ENCODE measurements around the gene ZNF79.

ZNF79 gene

GRCh38 chr9:127404631-127405030, 19.6 kb upstream of the ZNF79 start:
- no peak for TF ChIP-seq CTCF (IDR thresholded peaks at IDR 0.05)
- no peak for DNase-seq (ENCODE audit: low spot score)
- Histone ChIP-seq H3K4me3 (no peak overlapping the region), H3K27ac (no peak overlapping the region)

GRCh38 chr9:127405344-127406125, 18.6 kb upstream of the ZNF79 start:
- Histone ChIP-seq H3K4me3 (no peak overlapping the region), H3K27ac (no peak overlapping the region)
- DNase-seq (ENCODE audit: low spot score): no peak
- no peak for TF ChIP-seq CTCF (IDR thresholded peaks at IDR 0.05)

GRCh38 chr9:127406799-127407491, 17.2 kb upstream of the ZNF79 start:
- Histone ChIP-seq H3K4me3 (no peak overlapping the region), H3K27ac (no peak overlapping the region)
- no peak for TF ChIP-seq CTCF (IDR thresholded peaks at IDR 0.05)
- DNase-seq (ENCODE audit: low spot score): no peak

GRCh38 chr9:127407492-127407843, 16.7 kb upstream of the ZNF79 start:
- H3K27ac ChIP-seq: no peak overlapping the region
- no peak overlapping the region for H3K4me3 ChIP-seq
- DNase-seq (ENCODE audit: low spot score): no peak
- TF ChIP-seq CTCF (IDR thresholded peaks at IDR 0.05): no peak

GRCh38 chr9:127411122-127411521, 13.1 kb upstream of the ZNF79 start:
- DNase-seq (ENCODE audit: low spot score): no peak
- Histone ChIP-seq H3K4me3 (no peak overlapping the region), H3K27ac (peak overlapping the region in 1 of 2 donors; percentile 62)
- TF ChIP-seq CTCF (IDR thresholded peaks at IDR 0.05): no peak

- DNase-seq (ENCODE audit: low spot score): no peak
- Histone ChIP-seq H3K4me3 (no peak overlapping the region), H3K27ac (no peak overlapping the region)
- no peak for TF ChIP-seq CTCF (IDR thresholded peaks at IDR 0.05)
Measured at GRCh38 chr9:127415141-127415540, 9.0 kb upstream of the ZNF79 start.

- no peak for DNase-seq (ENCODE audit: low spot score)
- Histone ChIP-seq H3K27ac (no peak overlapping the region), H3K4me3 (no peak overlapping the region)
- TF ChIP-seq CTCF (IDR thresholded peaks at IDR 0.05): no peak
Measured at GRCh38 chr9:127415657-127416056, 8.5 kb upstream of the ZNF79 start.
